ENCODE data around the gene C4A. TPM values are rescaled to one million over a fixed set of nuclear protein-coding genes. Genes with fewer than 3 reads are reported as not detected.

Gene C4A
- total and polyA plus RNA-seq, 2 of the 13 experiments (the other 11 are each of a cell fraction or from before 2014, with no cell fraction given), result 165 to 478 TPM

DNA sequence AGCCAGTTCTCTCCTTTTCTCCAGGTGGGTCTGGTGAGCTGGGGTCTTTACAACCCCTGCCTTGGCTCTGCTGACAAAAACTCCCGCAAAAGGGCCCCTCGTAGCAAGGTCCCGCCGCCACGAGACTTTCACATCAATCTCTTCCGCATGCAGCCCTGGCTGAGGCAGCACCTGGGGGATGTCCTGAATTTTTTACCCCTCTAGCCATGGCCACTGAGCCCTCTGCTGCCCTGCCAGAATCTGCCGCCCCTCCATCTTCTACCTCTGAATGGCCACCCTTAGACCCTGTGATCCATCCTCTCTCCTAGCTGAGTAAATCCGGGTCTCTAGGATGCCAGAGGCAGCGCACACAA is 36.7 kb upstream of the C4A start (continued):
- 0 out of 2 replicates have a peak, but pooled peaks have one; percentile 9 for TF ChIP-seq ZHX2 (IDR thresholded peaks at IDR 0.05; ENCODE audit: low read depth)
- no peak for TF ChIP-seq ZHX2 (CRISPR knock-in tag; IDR thresholded peaks at IDR 0.05; ENCODE audit: borderline replicate concordance)
- no peak for TF ChIP-seq ZNF180 (CRISPR knock-in tag; IDR thresholded peaks at IDR 0.05; ENCODE audit: borderline replicate concordance, low read depth)
- TF ChIP-seq ZFY (CRISPR knock-in tag; IDR thresholded peaks at IDR 0.05), result 0 out of 2 replicates have a peak, but pooled peaks have one; percentile 3
- TF ChIP-seq, protein P1, sequence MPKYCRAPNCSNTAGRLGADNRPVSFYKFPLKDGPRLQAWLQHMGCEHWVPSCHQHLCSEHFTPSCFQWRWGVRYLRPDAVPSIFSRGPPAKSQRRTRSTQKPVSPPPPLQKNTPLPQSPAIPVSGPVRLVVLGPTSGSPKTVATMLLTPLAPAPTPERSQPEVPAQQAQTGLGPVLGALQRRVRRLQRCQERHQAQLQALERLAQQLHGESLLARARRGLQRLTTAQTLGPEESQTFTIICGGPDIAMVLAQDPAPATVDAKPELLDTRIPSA (CRISPR knock-in tag; IDR thresholded peaks at IDR 0.05; ENCODE audit: borderline replicate concordance), result no peak
- TF ChIP-seq, protein P2, sequence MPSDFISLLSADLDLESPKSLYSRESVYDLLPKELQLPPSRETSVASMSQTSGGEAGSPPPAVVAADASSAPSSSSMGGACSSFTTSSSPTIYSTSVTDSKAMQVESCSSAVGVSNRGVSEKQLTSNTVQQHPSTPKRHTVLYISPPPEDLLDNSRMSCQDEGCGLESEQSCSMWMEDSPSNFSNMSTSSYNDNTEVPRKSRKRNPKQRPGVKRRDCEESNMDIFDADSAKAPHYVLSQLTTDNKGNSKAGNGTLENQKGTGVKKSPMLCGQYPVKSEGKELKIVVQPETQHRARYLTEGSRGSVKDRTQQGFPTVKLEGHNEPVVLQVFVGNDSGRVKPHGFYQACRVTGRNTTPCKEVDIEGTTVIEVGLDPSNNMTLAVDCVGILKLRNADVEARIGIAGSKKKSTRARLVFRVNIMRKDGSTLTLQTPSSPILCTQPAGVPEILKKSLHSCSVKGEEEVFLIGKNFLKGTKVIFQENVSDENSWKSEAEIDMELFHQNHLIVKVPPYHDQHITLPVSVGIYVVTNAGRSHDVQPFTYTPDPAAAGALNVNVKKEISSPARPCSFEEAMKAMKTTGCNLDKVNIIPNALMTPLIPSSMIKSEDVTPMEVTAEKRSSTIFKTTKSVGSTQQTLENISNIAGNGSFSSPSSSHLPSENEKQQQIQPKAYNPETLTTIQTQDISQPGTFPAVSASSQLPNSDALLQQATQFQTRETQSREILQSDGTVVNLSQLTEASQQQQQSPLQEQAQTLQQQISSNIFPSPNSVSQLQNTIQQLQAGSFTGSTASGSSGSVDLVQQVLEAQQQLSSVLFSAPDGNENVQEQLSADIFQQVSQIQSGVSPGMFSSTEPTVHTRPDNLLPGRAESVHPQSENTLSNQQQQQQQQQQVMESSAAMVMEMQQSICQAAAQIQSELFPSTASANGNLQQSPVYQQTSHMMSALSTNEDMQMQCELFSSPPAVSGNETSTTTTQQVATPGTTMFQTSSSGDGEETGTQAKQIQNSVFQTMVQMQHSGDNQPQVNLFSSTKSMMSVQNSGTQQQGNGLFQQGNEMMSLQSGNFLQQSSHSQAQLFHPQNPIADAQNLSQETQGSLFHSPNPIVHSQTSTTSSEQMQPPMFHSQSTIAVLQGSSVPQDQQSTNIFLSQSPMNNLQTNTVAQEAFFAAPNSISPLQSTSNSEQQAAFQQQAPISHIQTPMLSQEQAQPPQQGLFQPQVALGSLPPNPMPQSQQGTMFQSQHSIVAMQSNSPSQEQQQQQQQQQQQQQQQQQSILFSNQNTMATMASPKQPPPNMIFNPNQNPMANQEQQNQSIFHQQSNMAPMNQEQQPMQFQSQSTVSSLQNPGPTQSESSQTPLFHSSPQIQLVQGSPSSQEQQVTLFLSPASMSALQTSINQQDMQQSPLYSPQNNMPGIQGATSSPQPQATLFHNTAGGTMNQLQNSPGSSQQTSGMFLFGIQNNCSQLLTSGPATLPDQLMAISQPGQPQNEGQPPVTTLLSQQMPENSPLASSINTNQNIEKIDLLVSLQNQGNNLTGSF (CRISPR knock-in tag; IDR thresholded peaks at IDR 0.05), result 0 out of 2 replicates have a peak, but pooled peaks have one; percentile 23
- peak; percentile 42; the same call in 1 of the 2 replicates for TF ChIP-seq ZNF879 (CRISPR knock-in tag; IDR thresholded peaks at IDR 0.05)
- no peak for TF ChIP-seq PLRG1 (conservative IDR thresholded peaks at IDR 0.05)
- no peak for TF ChIP-seq ZNF639 (CRISPR knock-in tag; conservative IDR thresholded peaks at IDR 0.05)
- 0 out of 2 replicates have a peak, but pooled peaks have one; percentile 28 for TF ChIP-seq ZNF782 (CRISPR knock-in tag; IDR thresholded peaks at IDR 0.05; ENCODE audit: borderline replicate concordance)
- peak; percentile 7; the same call in 1 of the 2 replicates for TF ChIP-seq ZKSCAN5 (CRISPR knock-in tag; IDR thresholded peaks at IDR 0.05)
- no peak for TF ChIP-seq SOX13 (IDR thresholded peaks at IDR 0.05)
- TF ChIP-seq SOX13 (CRISPR knock-in tag; conservative IDR thresholded peaks at IDR 0.05 in 1 of 2, IDR thresholded peaks at IDR 0.05 in 1 of 2), result no peak
- TF ChIP-seq PAX8 (CRISPR knock-in tag; IDR thresholded peaks at IDR 0.05; ENCODE audit: borderline replicate concordance), result 0 out of 2 replicates have a peak, but pooled peaks have one; percentile 49
- no peak for TF ChIP-seq SP140L (CRISPR knock-in tag; IDR thresholded peaks at IDR 0.05; ENCODE audit: borderline replicate concordance)
- 0 out of 2 replicates have a peak, but pooled peaks have one; percentile 22 for TF ChIP-seq ZNF292 (CRISPR knock-in tag; IDR thresholded peaks at IDR 0.05; ENCODE audit: borderline replicate concordance, low read depth)
- 0 out of 2 replicates have a peak, but pooled peaks have one; percentile 22 for TF ChIP-seq ZNF329 (CRISPR knock-in tag; IDR thresholded peaks at IDR 0.05; ENCODE audit: low read depth)

Data from HepG2 (cell line).